HG03354 (cell line): Measurements from ENCODE around the gene SHC3.

Experiments used
- ATAC-seq: cut with Tn5 transposase; IDR thresholded peaks from one replicate; pipeline ENCODE4 v1.9.1; 2021; ENCODE audit warnings: mild to moderate bottlenecking; ENCODE audit not compliant: unreplicated experiment, poor library complexity, severe bottlenecking

Gene SHC3

DNA sequence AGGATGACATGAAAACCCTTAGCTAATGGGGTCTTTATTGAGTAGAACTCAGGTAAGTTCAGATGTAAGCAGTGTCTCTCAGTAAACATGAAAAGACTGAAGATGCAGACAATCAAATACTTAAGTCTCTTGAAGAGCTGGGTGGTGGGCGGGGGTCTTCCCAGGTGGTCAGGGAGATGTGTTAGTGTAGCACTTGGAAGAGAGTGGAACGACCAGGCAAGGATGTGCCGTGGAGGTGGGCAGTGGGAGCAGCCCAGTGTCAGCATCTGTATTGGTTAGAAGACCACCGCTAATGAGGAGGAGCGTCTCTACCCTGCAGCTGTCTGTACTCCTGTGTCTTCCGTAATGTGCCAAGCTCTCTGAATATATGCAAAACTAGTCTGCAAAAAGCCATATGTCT is 183.0 kb downstream of the SHC3 start:
- no peak for ATAC-seq

DNA sequence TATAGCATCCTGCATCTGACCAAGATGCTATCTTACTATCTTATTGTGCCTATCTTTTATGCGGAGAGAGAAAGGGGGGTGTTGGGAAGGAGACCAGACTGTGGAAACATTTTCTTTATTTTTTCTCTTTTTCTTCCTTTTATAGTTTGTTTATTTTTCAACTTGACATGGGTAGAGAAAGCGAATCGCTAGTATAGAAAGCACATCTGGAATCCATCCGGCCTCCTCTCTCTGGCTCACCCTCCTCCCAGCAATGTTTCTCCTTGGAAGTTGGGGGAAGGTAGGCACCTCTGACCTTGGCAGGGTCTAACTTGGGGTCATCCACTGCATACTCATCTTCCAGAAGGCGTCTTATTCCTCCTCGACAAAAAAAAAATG is 183.4 kb downstream of the SHC3 start:
- no peak for ATAC-seq

DNA sequence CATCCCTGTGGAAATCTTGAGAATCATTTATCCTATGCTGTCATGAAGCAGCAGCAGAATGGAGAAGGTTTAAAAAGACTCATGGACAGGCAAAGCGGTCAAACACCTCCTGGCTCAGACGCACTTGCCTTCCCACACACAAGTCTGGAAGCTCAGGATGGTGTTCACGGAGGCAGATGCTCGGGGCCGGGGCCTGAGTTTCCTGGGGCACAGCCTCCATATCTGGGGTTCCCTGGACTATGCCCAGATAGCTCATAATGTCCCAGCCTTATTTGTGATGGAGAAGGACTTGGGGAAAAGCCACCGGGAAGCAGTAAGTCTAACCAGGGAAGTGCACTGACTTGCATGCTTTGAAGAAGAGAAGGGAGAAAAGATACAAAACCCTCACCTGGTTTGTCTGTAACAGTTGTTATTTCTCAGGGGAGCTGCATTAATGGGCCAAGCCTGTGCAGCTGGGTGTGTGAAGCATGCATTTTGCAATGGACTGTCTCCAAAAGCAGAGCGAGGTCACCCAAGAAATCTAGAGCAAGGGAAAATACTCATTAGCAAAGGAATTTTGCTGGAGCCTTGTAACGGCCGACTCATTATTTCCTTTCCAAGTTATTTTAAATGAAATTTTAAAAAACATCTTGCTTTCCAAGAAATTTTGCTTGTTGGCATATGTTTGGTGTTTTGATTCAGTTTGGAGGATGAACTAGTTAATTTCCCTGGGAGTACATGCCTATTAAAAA is 184.0 kb downstream of the SHC3 start:
- no peak for ATAC-seq

- no peak for ATAC-seq
Observed at GRCh38 chr9:88993871-88994460, 184.7 kb downstream of the SHC3 start.

DNA sequence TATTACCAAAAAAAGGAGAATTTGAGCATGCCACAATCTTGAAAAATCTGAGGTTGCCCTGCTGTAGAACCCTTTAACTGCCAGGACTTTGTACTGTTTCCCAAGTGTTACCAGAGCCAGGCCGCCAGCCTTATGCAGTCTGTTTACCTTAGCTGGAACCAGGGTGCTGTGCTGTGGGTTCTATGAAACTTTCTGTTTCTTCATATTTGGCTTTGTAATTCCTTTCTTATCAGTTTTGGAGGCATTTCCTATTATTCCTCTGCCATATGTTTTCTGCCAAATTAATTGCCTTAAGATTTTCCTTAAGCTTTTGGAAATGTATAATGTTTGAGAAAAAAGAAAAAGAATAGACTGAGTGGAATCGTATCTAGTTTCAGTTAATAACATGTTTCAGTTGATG is 185.3 kb downstream of the SHC3 start:
- no peak for ATAC-seq

DNA sequence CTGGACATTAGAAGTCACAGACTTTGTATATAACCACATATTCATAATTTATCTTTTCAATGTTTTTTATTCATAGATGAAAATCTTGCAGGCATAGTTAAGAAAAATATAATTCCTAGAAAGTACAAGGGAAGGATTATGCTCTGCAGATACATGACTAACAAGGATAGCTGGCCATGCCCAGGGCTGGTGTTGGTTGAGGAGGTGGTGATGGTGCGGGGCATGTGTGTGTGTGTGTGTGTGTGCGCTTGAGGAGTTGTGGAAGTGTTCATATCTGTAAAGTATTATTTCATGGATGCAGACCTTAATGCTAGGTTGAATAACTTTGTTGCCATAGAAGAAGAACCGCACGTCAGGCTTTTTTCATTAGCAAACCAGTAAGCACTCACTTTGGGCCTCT is 186.1 kb downstream of the SHC3 start:
- no peak for ATAC-seq

DNA sequence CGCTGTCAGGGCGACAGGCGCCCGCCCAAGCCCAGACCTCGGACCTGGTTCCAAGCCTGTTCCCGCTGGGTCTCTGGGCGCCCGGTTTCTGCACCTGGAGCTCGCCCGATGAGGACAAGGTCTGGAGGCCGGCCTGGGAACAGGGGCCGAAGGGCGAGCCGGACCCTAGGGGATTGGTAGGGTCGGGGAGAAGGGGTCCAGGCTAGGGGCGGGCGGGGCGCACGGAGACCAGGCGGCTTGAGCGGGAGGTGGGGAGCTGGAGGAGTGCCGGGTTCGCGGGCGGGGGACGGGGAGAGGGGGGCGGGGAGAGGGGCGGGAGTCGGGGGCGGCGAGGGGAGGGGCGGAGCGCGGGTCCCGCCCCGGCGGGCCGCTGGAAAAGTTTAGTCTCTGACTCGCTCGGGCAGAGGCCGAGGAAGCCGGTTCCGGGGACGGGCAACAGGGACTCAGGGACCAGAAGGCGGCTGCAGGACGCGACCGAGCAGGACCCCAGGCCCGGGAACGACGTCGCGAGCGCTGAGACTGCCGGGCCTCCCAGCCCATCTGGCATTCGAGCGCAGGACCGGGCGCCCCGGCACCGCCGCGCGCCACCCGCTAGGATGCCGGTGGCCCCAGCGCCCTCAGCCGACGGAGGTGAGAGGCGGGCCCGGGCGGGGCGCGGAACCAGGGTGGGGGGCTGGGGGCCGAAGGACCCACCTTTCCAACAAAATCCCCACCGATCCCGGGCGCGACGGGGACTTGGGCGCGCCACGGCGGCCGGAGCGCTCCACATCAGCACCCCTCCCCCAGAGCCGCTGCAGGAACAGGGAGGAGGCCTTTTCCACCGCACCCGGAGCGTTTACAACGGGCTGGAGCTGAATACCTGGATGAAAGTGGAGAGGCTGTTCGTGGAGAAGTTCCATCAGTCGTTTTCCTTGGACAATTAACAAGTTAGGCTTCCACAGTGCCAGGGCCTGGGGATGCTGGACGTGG is 187.3 kb downstream of the SHC3 start, which contains the start of gene S1PR3:
S1PR3 (plus strand) TSS at position 403 of the 969 bp plus-strand sequence. CDS start 9,733 bp downstream, outside the sequence.
- ATAC-seq: no peak

- ATAC-seq: no peak
Observed at GRCh38 chr9:88990729-88991065, 187.9 kb downstream of the SHC3 start.

DNA sequence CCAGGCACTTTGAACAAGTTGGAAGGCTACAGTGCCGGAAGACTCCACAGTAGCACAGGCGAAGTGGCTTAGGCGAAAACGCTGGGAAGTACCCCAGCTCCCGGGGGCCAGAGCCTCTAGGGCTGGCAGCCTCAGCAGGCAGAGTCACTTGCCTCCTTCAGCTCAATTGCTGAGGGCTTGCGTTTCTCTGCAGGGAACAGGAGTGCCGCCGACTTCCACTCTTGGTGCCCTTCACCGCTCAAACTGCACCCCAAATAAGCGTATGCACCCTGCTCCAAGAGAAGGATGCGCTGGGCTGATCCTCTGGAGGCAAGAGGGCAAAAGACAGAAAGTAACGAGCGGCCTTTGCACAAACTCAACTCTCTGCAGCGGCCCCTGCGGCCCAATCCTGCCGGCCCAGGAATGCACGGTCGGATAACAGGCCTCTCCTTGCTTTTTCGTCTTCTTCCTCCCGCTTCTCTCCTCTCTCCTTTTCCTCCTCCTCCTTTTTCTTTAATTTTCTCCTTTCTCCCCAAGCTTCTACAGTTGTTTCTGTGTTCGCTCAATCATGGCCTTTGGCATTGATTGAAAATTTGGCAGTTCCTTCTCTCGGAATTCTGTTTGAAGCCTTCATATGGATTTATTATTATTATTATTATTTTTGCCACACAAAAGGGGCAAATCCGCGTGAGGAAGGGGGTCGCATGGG is 188.4 kb downstream of the SHC3 start:
- ATAC-seq: no peak

GRCh38 chr9:88988796-88989641 is 189.6 kb downstream of the SHC3 start:
- ATAC-seq: no peak

- ATAC-seq: no peak
Observed at GRCh38 chr9:88987661-88988060, 191.0 kb downstream of the SHC3 start.

DNA sequence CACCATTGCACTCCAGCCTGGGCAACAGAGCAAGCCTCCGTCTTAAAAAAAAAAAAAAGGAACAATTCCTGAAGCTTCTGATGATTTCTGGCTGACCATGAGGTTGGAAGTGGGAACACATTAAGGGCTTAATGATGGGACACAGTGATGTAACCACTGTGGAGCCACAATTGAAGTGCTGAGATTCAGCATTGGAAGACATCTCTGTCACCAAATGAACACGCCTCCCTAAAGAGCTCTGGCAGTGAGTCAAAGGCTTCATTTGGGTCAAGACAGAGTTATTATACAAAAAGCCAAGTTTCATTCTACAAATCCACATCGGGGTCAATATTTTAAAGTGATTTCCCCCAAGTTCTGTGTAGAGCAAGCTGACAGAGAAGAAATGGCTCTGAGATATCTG is 191.8 kb downstream of the SHC3 start:
- ATAC-seq: no peak

DNA sequence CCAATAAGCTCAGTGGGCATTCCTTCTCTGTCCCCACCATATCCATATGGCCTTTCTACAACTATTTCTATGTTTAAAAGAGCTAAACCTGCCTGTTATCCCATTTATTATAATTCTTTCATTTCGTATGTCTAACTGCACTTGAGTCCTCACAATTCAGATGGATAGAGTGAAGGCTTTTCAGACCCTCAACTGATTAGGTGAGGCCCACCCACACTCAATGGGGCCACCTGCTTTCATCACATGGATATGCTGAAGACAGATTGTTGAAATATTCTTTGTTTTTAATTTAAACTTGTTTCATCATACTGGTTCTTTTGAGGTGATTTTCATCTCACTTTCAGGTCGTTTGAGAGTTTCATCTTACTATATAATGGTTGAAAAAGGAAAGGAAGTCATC is 193.0 kb downstream of the SHC3 start:
- no peak for ATAC-seq

DNA sequence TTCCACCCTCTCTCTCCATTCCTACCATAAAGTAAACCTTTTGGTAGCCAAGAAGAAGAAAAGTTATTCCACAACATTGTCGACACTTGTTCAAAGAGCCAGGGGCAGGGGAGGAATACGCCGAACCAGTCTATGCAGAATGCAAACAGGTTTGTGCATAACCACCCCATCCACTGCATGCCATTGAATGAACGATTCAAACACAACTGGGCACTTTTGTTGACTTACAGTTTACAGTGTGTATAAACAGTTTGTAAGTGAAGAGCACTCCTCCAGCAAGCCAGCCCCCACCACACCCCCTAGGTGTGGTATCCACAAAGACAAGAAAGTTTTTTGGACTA is 194.1 kb downstream of the SHC3 start:
- ATAC-seq: no peak

GRCh38 chr9:88983865-88984542 is 194.6 kb downstream of the SHC3 start:
- no peak for ATAC-seq

- ATAC-seq: no peak
Observed at GRCh38 chr9:88980740-88981203, 197.8 kb downstream of the SHC3 start.

- ATAC-seq: no peak
Observed at GRCh38 chr9:88979791-88980190, 198.8 kb downstream of the SHC3 start.

DNA sequence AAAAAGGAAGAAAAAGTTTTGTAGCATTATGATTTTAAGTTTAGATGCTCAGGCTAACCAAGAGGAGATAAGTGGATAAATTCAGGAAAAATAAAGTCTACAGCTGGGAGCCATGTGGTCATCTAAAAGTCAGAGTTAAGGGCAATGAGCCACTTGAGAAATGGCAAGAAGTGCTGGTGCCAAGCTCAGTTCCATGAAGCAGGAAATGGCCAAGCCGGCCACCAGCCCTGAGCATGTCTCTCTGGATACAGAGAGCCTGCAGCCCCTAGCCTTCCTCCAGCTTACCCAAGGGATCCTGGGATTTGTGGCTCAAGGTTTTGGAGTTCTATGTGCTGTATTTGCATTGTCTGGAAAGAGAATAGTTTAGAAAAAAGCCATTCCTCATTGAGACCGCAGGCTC is 199.6 kb downstream of the SHC3 start:
- ATAC-seq: no peak

GRCh38 chr9:88978034-88978433 is 200.6 kb downstream of the SHC3 start:
- ATAC-seq: no peak
